Stimulated activated CD8-positive, alpha-beta memory T cell treated with anti-CD3 and anti-CD28 coated beads, Interleukin-7, amount 100 ng/mL, for 24 hours (primary cell): ENCODE data around the gene RGL4.
"Not testable (repeated sequence)": the region's sequence is repeated elsewhere in the genome, so short reads cannot be mapped to it uniquely, and the experiment has no call there.

ENCODE experiments used
- DNase-seq: peaks from one replicate; pipeline ENCODE4 v3.0.0-alpha.2; 2020; ENCODE audit warnings: low read depth

Gene RGL4, protein sequence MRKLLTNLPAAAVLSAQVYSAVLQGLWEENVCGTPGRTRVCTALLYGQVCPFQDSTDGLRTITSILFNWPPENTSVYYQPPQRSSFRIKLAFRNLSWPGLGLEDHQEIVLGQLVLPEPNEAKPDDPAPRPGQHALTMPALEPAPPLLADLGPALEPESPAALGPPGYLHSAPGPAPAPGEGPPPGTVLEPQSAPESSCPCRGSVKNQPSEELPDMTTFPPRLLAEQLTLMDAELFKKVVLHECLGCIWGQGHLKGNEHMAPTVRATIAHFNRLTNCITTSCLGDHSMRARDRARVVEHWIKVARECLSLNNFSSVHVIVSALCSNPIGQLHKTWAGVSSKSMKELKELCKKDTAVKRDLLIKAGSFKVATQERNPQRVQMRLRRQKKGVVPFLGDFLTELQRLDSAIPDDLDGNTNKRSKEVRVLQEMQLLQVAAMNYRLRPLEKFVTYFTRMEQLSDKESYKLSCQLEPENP

DNA sequence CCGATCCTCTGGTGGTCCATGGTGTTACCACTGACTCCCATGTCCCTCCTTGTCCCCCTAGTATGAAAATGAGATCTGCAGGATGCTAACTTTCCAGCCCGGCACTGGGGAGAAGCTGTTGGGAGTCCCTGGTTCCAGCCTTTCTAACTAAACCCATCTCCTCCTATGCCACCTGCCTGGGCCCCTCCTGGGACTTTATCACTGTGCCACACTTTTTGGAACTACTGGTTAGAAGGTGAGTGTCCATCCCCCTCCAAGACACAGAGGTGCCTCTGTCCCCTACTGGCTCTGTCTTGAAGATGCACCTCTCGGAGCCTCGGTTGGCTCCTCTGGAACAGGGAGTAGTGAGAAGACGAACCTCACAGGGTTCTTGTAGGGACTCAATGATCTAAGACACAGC is at the start of gene RGL4:
Gene RGL4 (plus strand): TSS at position 301 of the 400 bp plus-strand sequence. CDS start 1,018 bp downstream, outside the sequence.
- no peak for DNase-seq

DNA sequence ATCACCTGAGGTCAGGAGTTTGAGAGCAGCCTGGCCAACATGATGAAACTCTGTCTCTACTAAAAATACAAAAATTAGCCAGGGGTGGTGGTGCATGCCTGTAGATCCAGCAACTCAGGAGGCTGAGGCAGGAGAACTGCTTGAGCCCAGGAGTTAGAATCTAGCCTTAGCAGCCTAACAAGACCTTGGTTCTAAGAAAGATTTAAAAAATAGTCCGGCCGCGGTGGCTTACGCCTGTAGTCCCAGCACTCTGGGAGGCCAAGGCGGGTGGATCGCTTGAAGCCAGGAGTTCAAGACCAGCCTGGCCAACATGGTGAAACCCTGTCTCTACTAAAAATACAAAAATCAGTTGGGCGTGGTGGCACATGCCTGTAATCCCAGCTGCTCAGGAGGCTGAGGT is 44.3 kb upstream of the RGL4 start:
- DNase-seq, result not testable (repeated sequence)

DNA sequence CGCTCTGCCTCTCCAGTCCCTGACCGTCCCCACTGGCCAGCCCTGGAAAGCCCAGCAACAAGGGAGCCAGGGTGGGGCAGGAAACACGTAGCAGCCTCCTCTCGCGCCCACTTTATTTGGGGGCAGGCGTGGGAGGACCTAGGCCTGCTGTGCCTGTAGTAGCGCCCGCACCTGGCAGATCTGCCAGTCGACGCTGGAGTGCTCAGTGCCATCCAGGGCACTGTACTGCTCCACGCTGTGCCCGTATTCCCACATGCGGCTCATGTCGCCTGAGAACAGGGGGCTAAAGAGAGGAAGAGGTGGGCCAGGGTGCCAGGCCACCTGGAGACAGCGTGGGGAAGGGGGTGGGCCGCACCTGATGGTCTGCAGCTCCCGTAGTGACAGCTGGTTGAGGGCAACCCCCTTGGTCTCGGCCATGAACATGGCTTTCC is 41.7 kb upstream of the RGL4 start:
- no peak for DNase-seq

DNA sequence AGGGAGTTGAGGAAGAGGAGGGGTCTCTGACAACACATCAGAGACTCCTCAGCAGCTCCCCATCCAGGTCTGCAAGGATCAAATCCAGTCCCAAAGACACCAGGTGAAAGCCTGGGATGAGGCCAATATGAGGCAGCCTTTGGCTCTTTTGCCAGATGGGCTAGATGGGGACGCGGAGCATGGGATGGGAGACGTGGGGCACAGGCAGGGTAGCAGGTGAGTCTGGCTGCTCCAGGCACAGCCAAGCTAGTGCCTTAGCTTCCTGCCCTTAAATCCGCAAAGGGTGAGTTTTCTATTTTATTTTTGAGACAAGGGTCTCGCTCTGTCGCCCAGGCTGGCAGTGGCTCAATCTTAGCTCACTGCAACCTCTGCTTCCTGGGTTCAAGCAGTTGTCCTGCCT is 39.1 kb upstream of the RGL4 start:
- no peak for DNase-seq

DNA sequence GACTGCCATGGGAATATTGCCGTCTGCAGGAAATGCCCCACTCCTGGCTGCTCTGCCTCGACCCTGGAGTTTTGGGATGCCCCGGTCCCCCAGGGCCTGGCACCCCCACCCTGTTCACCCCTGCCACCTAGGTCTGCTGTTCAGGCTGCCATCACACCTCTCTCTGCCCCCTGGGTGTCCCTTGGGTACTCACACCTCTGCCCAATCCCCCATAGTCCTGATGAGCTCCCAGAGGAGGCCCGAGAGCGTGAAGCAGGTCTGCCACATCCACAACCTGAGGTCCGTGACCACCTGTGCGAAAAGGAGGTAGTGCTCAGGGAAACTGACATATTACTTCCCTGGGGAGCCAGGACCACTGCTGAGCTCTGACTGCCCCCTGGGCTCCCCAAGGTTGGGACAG is 38.5 kb upstream of the RGL4 start:
- no peak for DNase-seq

DNA sequence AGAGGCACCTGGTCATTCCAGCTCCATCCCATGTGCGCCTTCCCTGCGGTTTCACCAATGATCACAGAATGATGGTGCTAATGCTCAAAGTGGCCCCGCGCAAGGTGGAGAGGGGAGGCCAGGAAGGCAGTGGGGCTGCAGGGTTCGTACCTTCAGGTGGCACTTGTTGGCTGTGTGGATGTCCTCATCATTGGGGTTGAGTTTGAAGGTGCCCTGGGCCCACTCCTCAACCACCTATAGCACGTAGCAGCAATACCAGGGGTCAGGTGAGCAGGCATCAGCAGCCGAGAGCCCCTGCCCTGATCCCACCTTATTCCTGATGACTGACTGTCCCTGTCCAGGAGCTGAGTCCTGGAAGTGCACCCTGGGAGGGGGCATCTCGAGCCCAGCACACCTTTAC is 38.1 kb upstream of the RGL4 start:
- no peak for DNase-seq

DNA sequence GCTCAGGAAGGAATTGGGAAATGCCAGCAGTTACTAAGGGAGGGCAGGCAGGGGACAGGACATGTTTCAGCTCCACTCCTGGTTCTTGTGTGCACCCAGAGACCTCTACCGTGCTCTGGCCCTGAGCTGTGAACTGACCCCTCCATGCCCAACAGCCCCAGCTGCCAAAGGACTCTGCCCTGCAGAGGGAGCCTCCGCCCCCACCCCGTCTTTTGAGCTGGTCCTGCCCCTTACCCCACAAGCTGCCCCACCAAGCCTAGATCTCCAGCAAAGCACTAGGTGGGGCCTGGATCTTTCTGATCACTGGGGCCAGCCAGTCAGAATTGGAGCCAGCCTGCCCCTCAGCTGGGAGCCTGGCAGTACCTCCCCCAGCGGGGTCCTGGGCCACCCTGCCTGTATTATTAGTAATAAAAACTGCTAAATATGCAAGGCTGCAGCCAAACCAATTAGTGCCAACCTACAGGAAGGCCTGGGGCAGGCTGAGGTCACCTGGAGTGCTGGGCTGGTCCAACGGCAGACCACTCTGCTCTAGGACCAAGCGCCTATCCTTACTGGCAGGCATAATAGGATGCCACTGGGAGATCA is 34.8 kb upstream of the RGL4 start:
- DNase-seq, result no peak

DNA sequence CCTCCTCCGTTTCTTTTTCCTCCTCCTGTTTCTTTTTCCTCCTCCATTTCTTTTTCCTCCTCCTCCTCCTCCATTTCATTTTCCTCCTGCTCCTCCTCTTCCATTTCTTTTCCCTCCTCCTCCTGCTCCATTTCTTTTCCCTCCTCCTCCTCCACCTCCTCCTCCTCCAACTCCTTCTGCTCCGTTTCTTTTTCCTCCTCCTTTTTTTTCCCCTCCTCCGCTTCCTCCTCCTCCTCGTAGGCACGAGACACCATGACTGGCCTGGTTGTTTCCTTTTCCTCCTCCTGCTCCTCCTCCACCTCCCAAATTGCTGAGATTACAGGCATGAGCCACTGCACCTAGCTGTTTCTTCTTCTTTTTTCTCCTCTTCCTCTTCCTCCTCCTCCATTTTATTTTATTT is 33.1 kb upstream of the RGL4 start:
- no peak for DNase-seq

DNA sequence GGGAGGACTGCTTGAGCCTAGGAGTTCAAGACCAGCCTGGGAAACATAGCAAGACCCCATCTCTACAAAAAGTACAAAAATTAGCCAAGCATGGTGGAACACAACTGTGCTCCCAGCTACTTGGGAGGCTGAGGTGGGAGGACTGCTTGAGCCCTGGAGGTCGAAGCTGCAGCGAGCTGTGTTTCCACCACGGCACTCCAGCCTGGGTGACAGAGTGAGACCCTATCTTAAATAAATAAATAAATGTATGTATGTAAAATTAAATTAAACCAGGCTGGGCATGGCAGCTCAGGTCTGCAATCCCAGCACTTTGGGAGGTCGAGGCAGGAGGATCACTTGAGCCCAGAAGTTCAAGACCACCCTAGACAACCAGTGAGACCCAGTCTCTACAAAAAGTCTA is 30.4 kb upstream of the RGL4 start:
- not testable (repeated sequence) for DNase-seq

DNA sequence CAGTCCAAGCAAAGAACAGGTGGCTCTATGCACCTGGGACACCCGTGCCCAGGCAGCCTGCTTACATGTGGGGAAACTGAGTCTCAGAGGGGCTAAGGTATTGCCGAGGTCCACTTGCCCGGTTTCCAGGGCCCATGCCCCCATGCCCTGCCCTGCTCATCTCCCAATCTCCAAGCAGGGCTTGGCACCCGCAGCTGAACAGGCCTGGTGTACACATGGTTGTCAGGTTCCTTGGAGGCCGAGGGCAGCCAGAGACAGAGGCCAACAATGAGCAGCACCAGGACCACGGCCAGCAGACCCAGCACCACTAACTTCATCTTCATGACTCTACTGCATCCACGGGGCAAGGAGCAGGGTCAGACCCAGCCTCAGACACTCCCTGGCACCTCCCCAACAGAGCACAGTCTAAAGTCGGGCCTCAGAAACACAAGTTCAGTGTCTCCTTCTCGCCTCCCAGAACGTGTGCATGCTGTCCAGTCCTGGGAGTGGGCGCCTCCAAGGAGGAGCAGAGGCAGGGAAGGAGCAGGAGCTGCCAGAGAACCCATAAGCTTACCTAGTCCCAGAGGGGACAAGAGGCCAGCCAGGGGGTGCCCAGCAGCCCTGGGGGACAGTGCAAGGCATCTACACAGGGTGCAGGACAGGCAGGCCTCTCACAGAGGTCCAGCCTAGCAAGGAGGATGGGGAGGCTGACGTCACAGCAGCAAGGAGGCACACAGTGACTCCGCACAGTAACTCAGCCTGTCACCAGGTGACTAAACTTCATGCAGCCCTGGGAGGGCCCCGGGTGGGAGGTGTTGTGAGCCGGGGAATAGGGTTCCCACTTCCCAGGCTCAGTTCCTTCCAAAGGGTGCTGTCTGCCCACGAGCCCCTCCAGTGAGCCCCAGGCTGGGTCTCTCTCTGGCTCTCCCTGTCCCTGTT is 20.2 kb upstream of the RGL4 start:
- DNase-seq, result no peak

DNA sequence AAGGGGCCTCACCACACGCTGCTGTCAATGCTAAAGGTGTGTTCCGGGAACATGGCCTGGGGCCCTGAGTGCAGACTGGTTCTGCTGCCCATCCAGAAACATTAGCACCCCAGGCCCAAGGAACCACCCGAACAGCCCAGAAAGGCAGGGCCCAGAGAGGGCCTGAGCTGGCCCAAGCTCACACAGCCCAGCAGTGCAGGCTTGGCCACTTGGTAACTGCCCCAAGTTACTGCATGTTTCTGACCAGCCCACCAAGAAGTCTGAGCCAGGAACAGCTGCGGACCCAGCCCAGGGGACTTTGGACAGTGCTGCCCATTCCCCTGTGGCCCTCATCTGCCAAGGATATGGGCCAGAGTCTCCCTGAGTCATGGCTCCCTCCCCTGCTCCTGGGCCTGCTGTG is 19.4 kb upstream of the RGL4 start:
- DNase-seq, result not testable (repeated sequence)

DNA sequence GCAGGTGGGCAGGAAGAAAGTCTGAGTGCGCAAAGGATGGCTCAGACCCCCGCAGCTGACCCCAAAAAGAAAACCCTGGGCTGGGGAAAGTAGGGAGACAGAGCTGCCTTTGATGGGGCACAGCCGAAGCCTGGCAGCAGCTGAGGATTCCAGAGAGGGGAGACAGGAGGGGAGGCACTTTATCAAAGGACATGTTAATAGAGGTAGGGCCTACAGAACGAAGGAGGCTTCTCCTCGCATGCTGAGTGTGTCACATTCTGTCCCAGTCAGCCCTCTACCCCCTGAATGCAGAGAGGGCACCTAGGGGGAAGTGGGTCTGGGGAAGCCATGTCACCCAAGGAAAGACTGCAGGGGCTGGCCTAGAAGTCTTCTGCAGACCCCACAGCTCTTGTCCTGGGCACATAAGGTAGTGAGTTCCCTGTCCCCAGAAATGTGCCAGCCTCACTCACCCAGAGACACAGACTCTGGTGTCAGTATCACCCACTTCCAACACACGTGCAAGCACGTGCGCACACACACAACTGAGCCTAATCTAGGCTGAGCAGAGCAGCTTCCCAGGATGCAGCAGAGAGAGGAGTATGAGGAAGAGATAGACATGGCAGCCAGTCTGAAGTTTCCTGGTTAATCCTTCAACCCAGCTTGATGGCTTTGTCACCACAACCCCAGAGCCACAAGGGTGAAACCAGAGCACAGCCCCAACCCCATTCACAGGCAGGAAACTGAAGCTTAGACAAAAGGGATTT is 18.3 kb upstream of the RGL4 start:
- not testable (repeated sequence) for DNase-seq

DNA sequence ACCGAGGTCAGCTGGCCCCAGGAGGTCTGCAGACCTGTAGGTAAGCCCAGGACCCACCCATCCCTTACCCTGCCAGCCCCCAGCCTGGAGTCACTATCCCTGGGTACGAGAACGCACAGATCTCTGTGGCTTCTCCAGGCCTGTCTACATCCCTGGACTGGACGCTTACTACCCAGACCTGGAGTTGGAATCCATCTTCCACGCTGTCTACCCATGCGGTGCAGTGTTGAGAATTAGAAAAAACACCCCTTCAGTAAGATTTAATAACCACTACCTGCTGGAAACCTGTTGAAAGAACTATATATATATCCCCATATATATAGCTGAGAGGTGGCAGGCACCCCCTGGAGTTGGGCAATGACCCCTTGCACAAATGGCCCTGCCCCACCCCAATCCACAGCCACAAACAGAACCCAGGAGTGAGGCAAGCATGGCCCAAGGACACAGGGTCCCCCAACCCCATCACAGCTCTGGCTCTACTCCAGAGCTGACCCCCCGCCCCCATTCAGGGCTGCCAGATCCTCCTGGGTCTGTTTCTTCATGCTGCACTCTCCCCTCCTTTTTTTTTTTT is 17.7 kb upstream of the RGL4 start:
- DNase-seq, result no peak

DNA sequence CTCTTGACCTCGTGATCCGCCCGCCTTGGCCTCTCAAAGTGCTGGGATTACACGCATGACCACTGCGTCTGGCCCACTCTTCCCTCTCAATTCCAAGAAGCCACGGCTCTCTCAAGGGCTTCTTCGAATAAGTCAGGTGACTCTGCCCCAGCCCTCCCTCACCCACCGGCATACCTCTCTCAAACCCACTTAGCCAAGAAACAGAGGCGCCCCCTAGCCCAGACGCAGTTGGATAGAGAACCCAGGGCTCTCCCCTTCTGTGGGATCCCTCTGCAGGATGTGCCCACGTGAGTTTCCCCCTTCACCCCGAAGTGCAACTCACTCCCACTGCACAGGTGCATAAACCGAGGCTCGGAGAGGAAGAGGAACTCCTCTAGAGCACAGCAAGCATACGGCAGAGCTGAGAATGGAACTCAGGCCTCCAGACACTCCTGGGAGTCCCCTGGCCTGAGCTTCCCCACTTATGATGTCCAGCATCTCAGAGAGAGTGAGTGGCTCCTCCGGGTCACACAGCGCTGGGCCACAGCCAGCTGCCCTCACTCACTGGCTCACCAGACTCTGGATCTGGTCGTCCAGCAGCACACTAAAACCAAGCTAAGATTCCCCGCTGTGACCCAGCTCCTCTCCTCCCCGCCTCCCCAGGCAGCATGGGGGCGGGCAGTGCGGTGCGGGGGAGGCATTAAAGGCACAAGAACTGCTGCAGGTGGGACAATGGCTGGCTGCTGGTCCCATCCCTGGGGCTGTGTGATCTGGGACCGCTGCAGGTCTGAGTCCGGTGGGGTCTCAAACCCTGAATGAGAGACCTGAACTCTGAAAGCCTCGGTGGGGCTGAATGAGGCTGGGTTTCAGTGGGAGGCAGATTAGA is 16.8 kb upstream of the RGL4 start:
- DNase-seq, result no peak

DNA sequence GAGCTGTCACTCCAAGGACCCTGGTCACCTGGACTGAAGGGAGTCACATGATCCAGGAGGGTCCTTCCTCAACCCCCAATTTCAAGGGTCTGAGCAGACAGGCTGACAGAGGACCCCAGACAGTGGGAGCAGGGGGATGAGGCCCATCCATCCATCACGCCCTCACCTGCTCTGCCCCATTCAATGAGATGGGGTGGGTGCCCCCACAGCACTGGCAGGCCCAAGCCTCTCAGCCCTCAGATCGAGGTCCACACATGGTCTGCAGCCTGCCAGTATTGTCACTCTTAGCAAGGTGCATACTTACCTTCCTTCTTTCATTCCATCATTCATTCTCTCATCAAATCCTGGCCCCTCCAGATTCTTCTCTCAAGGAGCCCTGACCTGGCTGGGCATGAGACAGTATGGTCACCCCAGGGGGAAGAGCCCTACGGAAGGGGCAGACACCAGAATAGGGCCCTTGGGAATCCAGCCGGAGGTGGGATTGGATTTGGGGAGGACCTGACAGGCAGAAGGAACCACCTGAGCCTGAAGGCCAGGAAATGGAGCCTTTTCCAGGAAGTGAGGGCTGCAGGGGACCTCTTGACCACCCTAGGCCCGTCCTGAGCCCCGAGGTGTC is 15.8 kb upstream of the RGL4 start:
- not testable (repeated sequence) for DNase-seq

DNA sequence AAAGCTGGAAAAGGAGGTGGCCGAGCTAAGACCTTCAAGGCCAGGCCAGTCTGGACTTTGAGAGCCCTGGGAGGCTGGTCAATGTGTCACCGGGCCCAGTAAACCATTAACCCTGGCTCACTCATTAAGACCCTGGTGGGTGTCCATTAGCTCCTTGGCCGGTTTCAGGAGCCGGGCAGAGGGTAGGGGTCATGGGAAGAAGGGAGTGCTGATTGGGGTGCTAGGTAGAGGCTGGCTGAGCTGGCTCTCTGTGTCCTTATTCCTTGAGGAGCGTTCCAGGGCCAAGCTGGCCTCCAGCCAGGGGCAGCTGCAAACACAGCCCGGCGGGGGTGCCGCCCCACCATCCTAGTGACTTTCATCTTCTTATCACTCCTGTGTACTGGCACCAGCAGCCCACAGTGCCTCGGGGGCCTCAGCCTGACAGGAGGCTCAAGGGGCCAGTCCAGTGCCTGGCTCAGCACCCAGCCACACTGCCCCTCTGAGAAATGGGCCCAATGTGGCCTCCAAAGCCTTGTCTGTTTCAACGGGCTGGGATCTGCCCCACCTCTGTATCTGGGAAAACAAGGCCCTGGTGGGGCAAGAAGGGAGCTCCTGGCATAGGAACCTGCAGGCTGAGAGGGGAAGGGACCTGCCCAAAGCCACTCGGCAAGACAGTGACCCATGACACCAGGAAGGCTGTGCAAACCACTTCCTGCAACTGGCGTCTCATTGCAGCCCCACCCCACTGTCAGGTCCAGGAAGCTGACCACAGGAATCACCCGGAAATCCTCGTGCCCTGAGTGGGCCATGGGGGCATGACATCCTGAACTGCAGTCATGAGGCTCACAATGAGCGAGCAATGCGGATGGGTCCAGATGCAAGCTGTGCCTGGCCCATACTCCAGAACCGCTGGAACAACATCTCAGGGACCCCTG is 15.1 kb upstream of the RGL4 start:
- DNase-seq, result no peak

DNA sequence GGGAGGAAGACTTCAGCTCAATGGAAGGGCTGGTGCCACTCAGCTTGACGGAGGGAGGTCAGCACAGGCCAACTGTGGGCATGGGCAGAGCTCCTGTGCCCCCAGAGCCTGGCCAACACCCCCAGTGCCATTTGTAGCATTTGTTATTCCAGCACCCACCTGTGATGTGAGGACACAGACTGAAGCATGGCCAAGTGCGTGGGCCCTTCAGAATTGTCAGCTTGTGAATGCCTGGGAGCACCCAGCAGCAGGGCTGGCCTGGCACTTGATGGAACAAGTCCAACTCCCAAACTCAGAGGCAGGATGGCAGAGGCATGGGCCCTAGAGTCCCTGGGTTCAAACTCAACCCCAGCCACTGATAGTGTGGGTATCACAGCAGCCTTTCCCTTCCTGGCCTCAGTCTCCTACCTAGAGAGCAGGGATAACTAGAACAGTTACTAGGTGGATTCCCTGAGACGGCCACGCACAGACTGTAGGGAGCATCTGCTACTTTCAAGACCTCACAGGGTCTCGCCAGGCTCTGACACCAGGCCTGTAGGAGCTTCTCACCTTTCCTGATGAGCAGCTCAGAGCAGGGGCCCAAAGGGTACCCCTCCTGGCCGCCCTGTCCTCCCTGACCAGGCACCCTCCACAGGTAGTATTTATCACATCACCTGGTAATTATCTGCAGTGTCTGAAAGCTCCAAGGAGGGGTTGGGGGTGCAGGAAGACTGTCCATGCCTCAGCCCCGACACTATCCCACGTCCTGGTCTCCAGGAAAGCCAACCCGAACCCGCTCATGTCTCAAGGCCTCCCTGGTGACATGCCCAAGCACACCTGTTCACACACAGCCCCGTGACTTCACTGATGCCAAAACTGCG is 13.7 kb upstream of the RGL4 start:
- DNase-seq, result not testable (repeated sequence)

DNA sequence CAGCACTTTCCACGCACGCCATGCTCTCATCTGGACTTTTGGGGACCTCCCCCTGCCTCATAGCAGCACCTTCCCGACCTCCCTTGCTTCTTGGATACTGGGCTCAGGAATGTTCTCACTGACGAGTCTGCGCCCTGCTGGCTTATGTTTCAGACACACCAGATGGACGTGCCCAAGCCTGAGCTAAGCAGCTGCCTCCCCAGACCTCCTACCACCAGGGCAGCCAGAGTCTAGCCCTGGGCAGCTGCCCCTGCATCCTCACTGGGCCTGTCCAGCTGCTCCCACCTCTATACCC is 13.2 kb upstream of the RGL4 start:
- no peak for DNase-seq
